HepG2 (cell line): ENCODE measurements around the gene SDK2. TPM values are rescaled to one million over a fixed set of nuclear protein-coding genes. Genes with fewer than 3 reads are reported as not detected.

Experiments used
- ATAC-seq: fragments of 200-7000 bp; cut with Tn5 transposase; 3 replicates; pipeline ENCODE4 v1.9.1; 2020; ENCODE audit warnings: mild to moderate bottlenecking, moderate library complexity
- BruUV-seq: library from RNA; stranded (reverse); fragments of 400-500 nt; replicated peaks from 2 replicates; lab custom pipeline; 2021; lab: Mats Ljungman, UMichigan
- CTCF ChIA-PET: fragments of 300-600 bp; formaldehyde crosslinking; extraction: SDS; loops from one replicate; lab custom pipeline; 2021; ENCODE audit warnings: low total read pairs, inconsistent platforms, low intra/inter-chr PET ratio; lab: Yijun Ruan, JAX
- POLR2A ChIA-PET: fragments of 350-600 bp; sonication (Branson Sonifier 250); formaldehyde crosslinking; loops from one replicate; lab custom pipeline; 2020; ENCODE audit warnings: antibody characterized with exemption, inconsistent platforms; lab: Yijun Ruan, JAX
- DNase-seq: peaks from one replicate; pipeline ENCODE4 v3.0.0-alpha.2; 2015; ENCODE audit warnings: low spot score
- FAIRE-seq: peaks from 3 replicates; lab custom pipeline; 2011; peaks lifted over from hg19 to GRCh38; lab: Jason Lieb, UNC
- H2AFZ ChIP-seq: one replicate; pipeline ENCODE4 v1.6.1; 2011; ENCODE audit warnings: low read length, inconsistent platforms
- H3K27ac ChIP-seq: fragments of 300-600 bp; 3 replicates; pipeline ENCODE4 v1.8.0; 2011; ENCODE audit warnings: mixed run types, mild to moderate bottlenecking, mixed read lengths, low read length, inconsistent platforms; ENCODE audit not compliant: insufficient read depth; ENCODE audit errors: extremely low read length
- H3K27me3 ChIP-seq, 2 experiments: fragments of 200-600 bp in 1 of 2; 2 replicates in 1 of 2; 3 replicates in 1 of 2; pipeline versions ENCODE4 v1.6.0 to v1.8.0; 2011; ENCODE audit warnings: low read length in 2 of 2, mild to moderate bottlenecking in 2 of 2, moderate library complexity in 2 of 2, inconsistent platforms in 1 of 2; ENCODE audit not compliant: insufficient read depth in 2 of 2, control insufficient read depth in 1 of 2
- H3K36me3 ChIP-seq, 2 experiments: fragments of 200-600 bp in 1 of 2; replicated peaks in 1 of 2; 2 replicates in 1 of 2; 3 replicates in 1 of 2; pipeline versions ENCODE4 v1.5.1 to v1.8.0; 2011; ENCODE audit warnings: low read length in 2 of 2, inconsistent platforms in 1 of 2; ENCODE audit not compliant: insufficient read depth in 2 of 2, control insufficient read depth in 1 of 2
- H3K4me1 ChIP-seq: 2 replicates; pipeline ENCODE4 v1.5.1; 2012; ENCODE audit warnings: low read length, inconsistent platforms; ENCODE audit not compliant: insufficient read depth
- H3K4me2 ChIP-seq: 2 replicates; pipeline ENCODE4 v1.6.0; 2011; ENCODE audit warnings: low read depth, low read length, inconsistent platforms
- H3K4me3 ChIP-seq, 3 experiments: fragments of 200-600 bp in 1 of 3; sonication (generic), shearing (Covaris generic) in 1 of 3; replicated peaks in 1 of 3; 2 replicates each; pipeline ENCODE4 v1.5.1; 2011 to 2016; ENCODE audit warnings: low read length in 3 of 3, inconsistent platforms in 2 of 3, low read depth in 2 of 3, mild to moderate bottlenecking in 2 of 3, control low read depth in 1 of 3, mixed read lengths in 1 of 3; ENCODE audit not compliant: insufficient read depth in 1 of 3
- H3K79me2 ChIP-seq: one replicate; pipeline ENCODE4 v1.6.1; 2011; ENCODE audit warnings: low read length, inconsistent platforms; ENCODE audit not compliant: insufficient read depth
- H3K9ac ChIP-seq: 2 replicates; pipeline ENCODE4 v1.6.0; 2011; ENCODE audit warnings: mild to moderate bottlenecking, low read depth, low read length, inconsistent platforms; ENCODE audit not compliant: insufficient read depth
- H3K9me3 ChIP-seq: 2 replicates; pipeline ENCODE4 v1.5.1; 2012; ENCODE audit warnings: mild to moderate bottlenecking, low read length
- H4K20me1 ChIP-seq: 2 replicates; pipeline ENCODE4 v1.6.0; 2011; ENCODE audit warnings: inconsistent platforms, mild to moderate bottlenecking, low read length, moderate library complexity; ENCODE audit not compliant: insufficient read depth
- AHDC1 ChIP-seq: sonication (generic); formaldehyde crosslinking; IDR thresholded peaks from 2 replicates; pipeline ENCODE4 v1.5.1; 2020; ENCODE audit warnings: mild to moderate bottlenecking, missing genetic modification reagents, borderline replicate concordance
- ATF6 ChIP-seq: sonication (generic); formaldehyde crosslinking; conservative IDR thresholded peaks from 2 replicates; pipeline ENCODE4 v1.4.0; 2020; ENCODE audit warnings: missing genetic modification reagents
- DR1 ChIP-seq: sonication (generic); formaldehyde crosslinking; IDR thresholded peaks from 2 replicates; pipeline ENCODE4 v1.8.0; 2021; ENCODE audit warnings: mild to moderate bottlenecking, missing genetic modification reagents, inconsistent platforms
- DRAP1 ChIP-seq: IDR thresholded peaks from 2 replicates; pipeline ENCODE4 v1.6.1; 2016; ENCODE audit warnings: missing genetic modification reagents, missing compliant biosample characterization
- ELF1 ChIP-seq: sonication (generic); formaldehyde crosslinking; IDR thresholded peaks from 2 replicates; pipeline ENCODE4 v1.4.0; 2020; ENCODE audit warnings: missing genetic modification reagents
- IRF1 ChIP-seq: sonication (generic); formaldehyde crosslinking; IDR thresholded peaks from 2 replicates; pipeline ENCODE4 v1.4.0; 2020; ENCODE audit warnings: low read depth, mild to moderate bottlenecking, missing genetic modification reagents
- KMT2B ChIP-seq: IDR thresholded peaks from 2 replicates; pipeline ENCODE4 v1.6.1; 2016; ENCODE audit warnings: missing genetic modification reagents, missing compliant biosample characterization
- MEIS1 ChIP-seq: sonication (generic); formaldehyde crosslinking; IDR thresholded peaks from 2 replicates; pipeline ENCODE4 v1.9.0; 2021; ENCODE audit warnings: mild to moderate bottlenecking, missing genetic modification reagents, moderate library complexity, borderline replicate concordance
- MYC ChIP-seq: sonication (generic); formaldehyde crosslinking; IDR thresholded peaks from 2 replicates; pipeline ENCODE4 v1.9.0; 2021; ENCODE audit warnings: missing genetic modification reagents, borderline replicate concordance
- PAWR ChIP-seq: sonication (generic); formaldehyde crosslinking; IDR thresholded peaks from 2 replicates; pipeline ENCODE4 v1.4.0; 2020; ENCODE audit warnings: missing genetic modification reagents, mild to moderate bottlenecking, borderline replicate concordance
- PITX1 ChIP-seq: sonication (generic); formaldehyde crosslinking; IDR thresholded peaks from 2 replicates; pipeline ENCODE4 v1.5.1; 2020; ENCODE audit warnings: mild to moderate bottlenecking, missing genetic modification reagents
- RARG ChIP-seq: sonication (generic); formaldehyde crosslinking; IDR thresholded peaks from 2 replicates; pipeline ENCODE4 v1.4.0; 2020; ENCODE audit warnings: low read depth, mild to moderate bottlenecking, missing genetic modification reagents
- RNF2 ChIP-seq: fragments of 450-650 bp; conservative IDR thresholded peaks from 2 replicates; pipeline ENCODE4 v1.6.1; 2016; ENCODE audit warnings: low read depth
- TBL1XR1 ChIP-seq: fragments of 150-350 bp; IDR thresholded peaks from 2 replicates; pipeline ENCODE4 v1.6.1; 2014; ENCODE audit warnings: borderline replicate concordance, low read length; ENCODE audit not compliant: partially characterized antibody
- TBX3 ChIP-seq: fragments of 450-650 bp; IDR thresholded peaks from 2 replicates; pipeline ENCODE4 v1.6.1; 2017; ENCODE audit warnings: antibody characterized with exemption, mild to moderate bottlenecking, inconsistent platforms, borderline replicate concordance
- ZNF709 ChIP-seq: sonication (generic); formaldehyde crosslinking; IDR thresholded peaks from 2 replicates; pipeline ENCODE4 v1.5.0; 2020; ENCODE audit warnings: mild to moderate bottlenecking, missing genetic modification reagents
- WGBS: methylation state at CpG from one replicate; pipeline ENCODE4 v1.1.6; 2017; ENCODE audit warnings: low lambda C conversion rate; 5-methylcytosine and 5-hydroxymethylcytosine counted together
- in situ Hi-C: cut with HindIII; loops from 2 replicates; pipeline ENCODE4 v1.10.0; 2017; ENCODE audit warnings: low pct_unique_long_range_greater_than_20kb; ENCODE audit not compliant: extremely low pct_ligation_motif_present
- intact Hi-C: fragments of 100-400 bp; cut with micrococcal nuclease; formaldehyde crosslinking; loops from one replicate; pipeline ENCODE4 v1.10.0; 2022; ENCODE audit not compliant: unreplicated experiment
- polyA plus RNA-seq, 8 experiments: library from polyadenylated mRNA; depleted of rRNA in 3 of 8; stranded (reverse) in 7 of 8; unstranded in 1 of 8; fragments of >200 nt; fragmentation: Illumina TruSeq in 4 of 8; extraction: Trizol in 4 of 8; gene quantifications; 2 replicates each; pipeline versions ENCODE4 v1.2.1 to v1.2.3, GENCODE V29; 2011 to 2016; ENCODE audit warnings: low read depth in 4 of 8, missing spikeins in 1 of 8, mixed read lengths in 1 of 8; ENCODE audit not compliant: insufficient read depth in 1 of 8
- total RNA-seq, 5 experiments: library from RNA; depleted of rRNA; stranded (reverse); fragments of >200 nt; fragmentation: Illumina TruSeq; extraction: Trizol; gene quantifications; 2 replicates each; pipeline ENCODE4 v1.2.3, GENCODE V29; 2016; ENCODE audit warnings: low read depth in 1 of 5

The SDK2 gene
- total and polyA plus RNA-seq, 2 of the 13 experiments (the other 11 are each of a cell fraction or from before 2014, with no cell fraction given), result not detected

- Histone ChIP-seq H3K27me3 (peaks cover 12 to 67% of the 10 kb centered on the region in 2 experiments), H3K4me2 (no peak overlapping the region), H3K9me3 (no peaks in the 10 kb centered on the region), H3K9ac (no peak overlapping the region), H2AFZ (no peak overlapping the region), H3K36me3 (no peaks in the 10 kb centered on the region), H3K4me1 (no peaks in the 10 kb centered on the region), H4K20me1 (no peaks in the 10 kb centered on the region), H3K27ac (no peak overlapping the region), H3K4me3 (no peak overlapping the region), H3K79me2 (no peaks in the 10 kb centered on the region)
- no peak for FAIRE-seq
- TF ChIP-seq ELF1 (CRISPR knock-in tag) (no peak), DRAP1 (CRISPR knock-in tag) (no peak), IRF1 (CRISPR knock-in tag) (no peak), RARG (CRISPR knock-in tag) (no peak), DR1 (CRISPR knock-in tag) (no peak), KMT2B (CRISPR knock-in tag) (no peak), TBX3 (no peak), MYC (CRISPR knock-in tag) (no peak), PAWR (CRISPR knock-in tag) (no peak), MEIS1 (CRISPR knock-in tag) (no peak), PITX1 (no peak), AHDC1 (CRISPR knock-in tag) (no peak), ATF6 (CRISPR knock-in tag) (no peak), RNF2 (no peak), TBL1XR1 (no peak), ZNF709 (CRISPR knock-in tag) (no peak)
- ChIA-PET POLR2A (no interaction called here), CTCF (no interaction called here)
- WGBS, result 19% methylated on average over 2 of the region's 6 CpGs
- intact Hi-C loops, result no loop called here
- in situ Hi-C loops, result no loop called here
- no peak for ATAC-seq
- DNase-seq, result no peak
- no TSS peak for BruUV-seq
Measured at GRCh38 chr17:73630531-73630930, 13.7 kb downstream of the SDK2 start.
